Duodenal mucosa (tissue), 2 donors: ENCODE measurements around the gene ARMH3.

ENCODE experiments used
- H3K27ac ChIP-seq: one replicate; pipeline ENCODE4 v1.7.0; 2013; ENCODE audit warnings: low read depth, low read length
- H3K27me3 ChIP-seq, 2 donors: one replicate each; pipeline ENCODE4 v1.7.0; 2013; ENCODE audit warnings: low read length in 2 of 2, control low read depth in 1 of 2; ENCODE audit not compliant: insufficient read depth in 2 of 2, control insufficient read depth in 1 of 2
- H3K36me3 ChIP-seq, 2 donors: one replicate each; pipeline ENCODE4 v1.7.0; 2013; ENCODE audit warnings: low read length in 2 of 2, control low read depth in 1 of 2; ENCODE audit not compliant: insufficient read depth in 2 of 2, control insufficient read depth in 1 of 2
- H3K4me1 ChIP-seq, 2 donors: one replicate each; pipeline ENCODE4 v1.7.0; 2013; ENCODE audit warnings: low read length in 2 of 2, control low read depth in 1 of 2; ENCODE audit not compliant: insufficient read depth in 2 of 2, control insufficient read depth in 1 of 2
- H3K4me3 ChIP-seq, 2 donors: one replicate each; pipeline ENCODE4 v1.7.0; 2013; ENCODE audit warnings: low read length in 2 of 2, low read depth in 1 of 2
- H3K9ac ChIP-seq, 2 donors: one replicate each; pipeline ENCODE4 v1.7.0; 2013; ENCODE audit warnings: low read length in 2 of 2, low read depth in 1 of 2
- H3K9me3 ChIP-seq, 2 donors: one replicate each; pipeline ENCODE4 v1.7.0; 2013; ENCODE audit warnings: low read length in 2 of 2, control low read depth in 1 of 2; ENCODE audit not compliant: control insufficient read depth in 1 of 2

Gene ARMH3

DNA sequence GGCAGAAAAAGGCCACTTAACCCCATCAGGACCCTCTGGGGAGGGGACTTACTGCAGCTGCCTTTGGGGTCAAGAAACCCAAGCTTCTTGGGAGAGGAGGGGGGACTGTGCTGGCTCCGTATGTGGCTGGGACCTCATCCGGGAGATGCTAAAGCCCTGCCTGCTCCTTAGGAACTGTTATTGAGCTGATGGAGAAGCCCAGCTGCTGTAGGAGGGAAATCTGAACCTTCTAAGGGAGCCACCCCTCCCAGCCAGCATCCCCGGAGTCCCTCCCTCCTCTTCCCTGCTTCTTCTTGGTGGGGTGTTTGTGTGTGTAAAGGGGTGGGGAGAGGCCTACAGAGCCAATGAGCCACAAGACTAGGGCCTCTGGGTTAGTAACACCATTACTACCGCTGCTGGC is 220.6 kb downstream of the ARMH3 start:
- Histone ChIP-seq H3K4me3 (no peak overlapping the region), H3K4me1 (peaks cover 14 to 21% of the 10 kb centered on the region in 2 donors), H3K9ac (no peak overlapping the region)

DNA sequence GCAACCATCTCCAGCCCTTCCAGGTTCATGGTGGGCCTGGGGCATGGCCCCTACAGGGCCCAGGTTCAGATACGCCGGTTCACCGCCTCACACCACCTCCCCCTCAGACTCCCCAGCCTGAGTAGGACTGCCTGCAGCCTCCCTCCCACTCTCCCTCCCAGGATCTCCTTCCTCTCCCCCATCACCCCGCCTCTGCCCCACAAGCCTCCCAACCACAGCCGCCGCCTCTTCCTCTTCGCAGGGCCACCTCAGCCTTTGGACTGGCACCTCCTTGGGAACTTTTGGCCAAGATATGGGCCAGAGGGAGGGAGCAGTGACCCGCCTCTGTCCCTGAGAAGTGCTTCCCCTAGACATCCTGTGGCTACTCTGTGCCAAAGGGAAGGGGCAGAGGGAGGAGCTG is 221.6 kb downstream of the ARMH3 start:
- H3K9ac ChIP-seq, result no peak overlapping the region
- H3K27ac ChIP-seq, result no peak overlapping the region
- H3K4me3 ChIP-seq, result no peak overlapping the region
- H3K36me3 ChIP-seq, result no peaks in the 10 kb centered on the region
- no peaks in the 10 kb centered on the region for H3K9me3 ChIP-seq
- H3K4me1 ChIP-seq, result peaks cover 15 to 25% of the 10 kb centered on the region in 2 donors
- no peaks in the 10 kb centered on the region for H3K27me3 ChIP-seq

More for the DNA sequence above, 220.6 kb downstream of the ARMH3 start:
- H3K27ac ChIP-seq, result no peak overlapping the region
- H3K9me3 ChIP-seq, result no peaks in the 10 kb centered on the region
- no peaks in the 10 kb centered on the region for H3K36me3 ChIP-seq
- no peaks in the 10 kb centered on the region for H3K27me3 ChIP-seq

DNA sequence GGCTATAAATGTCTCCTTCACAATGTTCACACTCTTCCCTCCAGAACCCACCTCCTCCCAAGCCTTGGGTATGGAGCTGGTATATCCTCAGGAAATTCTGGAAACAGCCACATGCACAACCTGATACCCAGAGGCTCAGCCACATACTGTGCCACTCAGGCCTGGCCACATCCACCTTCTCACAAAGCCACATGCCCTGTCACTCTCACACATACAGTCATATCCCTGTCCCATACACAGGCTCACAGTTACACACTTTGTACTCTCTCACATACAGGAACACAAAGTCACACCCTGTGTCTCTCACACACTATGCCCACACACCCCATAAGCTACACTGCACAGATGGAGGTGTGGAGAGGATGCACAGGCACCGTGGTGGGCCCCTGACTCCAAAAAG is 222.5 kb downstream of the ARMH3 start:
- Histone ChIP-seq H3K27me3 (no peaks in the 10 kb centered on the region), H3K9ac (no peak overlapping the region), H3K4me3 (no peak overlapping the region), H3K27ac (no peak overlapping the region), H3K4me1 (peaks cover 15 to 25% of the 10 kb centered on the region in 2 donors), H3K36me3 (no peaks in the 10 kb centered on the region), H3K9me3 (no peaks in the 10 kb centered on the region)

DNA sequence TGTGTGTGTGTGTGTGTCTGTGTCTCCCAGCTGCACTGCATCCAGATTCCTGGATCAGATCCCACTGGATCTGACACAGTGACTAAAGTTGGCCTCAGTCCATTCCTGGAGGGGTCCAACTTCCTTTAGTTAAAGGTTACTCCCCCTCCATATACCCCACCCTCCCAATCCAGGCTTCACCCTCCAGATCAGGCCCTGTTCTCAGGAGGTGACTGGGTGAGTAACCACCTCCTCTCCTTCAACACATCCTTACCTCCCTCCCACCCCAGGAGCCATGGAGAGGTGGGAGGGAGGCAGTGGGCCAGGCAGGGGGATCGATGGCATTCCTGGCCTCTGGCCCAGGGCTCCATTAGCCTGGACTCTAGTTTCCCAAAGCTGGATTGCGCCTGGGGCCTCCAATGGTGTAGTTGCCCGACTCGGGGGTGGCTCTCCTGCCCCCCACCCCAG is 223.6 kb downstream of the ARMH3 start:
- H3K4me3 ChIP-seq, result no peak overlapping the region
- peaks cover 15 to 25% of the 10 kb centered on the region in 2 donors for H3K4me1 ChIP-seq
- H3K27me3 ChIP-seq, result no peaks in the 10 kb centered on the region
- H3K9me3 ChIP-seq, result no peaks in the 10 kb centered on the region
- H3K9ac ChIP-seq, result no peak overlapping the region
- no peak overlapping the region for H3K27ac ChIP-seq
- peaks cover 0 to 6% of the 10 kb centered on the region in 2 donors for H3K36me3 ChIP-seq

DNA sequence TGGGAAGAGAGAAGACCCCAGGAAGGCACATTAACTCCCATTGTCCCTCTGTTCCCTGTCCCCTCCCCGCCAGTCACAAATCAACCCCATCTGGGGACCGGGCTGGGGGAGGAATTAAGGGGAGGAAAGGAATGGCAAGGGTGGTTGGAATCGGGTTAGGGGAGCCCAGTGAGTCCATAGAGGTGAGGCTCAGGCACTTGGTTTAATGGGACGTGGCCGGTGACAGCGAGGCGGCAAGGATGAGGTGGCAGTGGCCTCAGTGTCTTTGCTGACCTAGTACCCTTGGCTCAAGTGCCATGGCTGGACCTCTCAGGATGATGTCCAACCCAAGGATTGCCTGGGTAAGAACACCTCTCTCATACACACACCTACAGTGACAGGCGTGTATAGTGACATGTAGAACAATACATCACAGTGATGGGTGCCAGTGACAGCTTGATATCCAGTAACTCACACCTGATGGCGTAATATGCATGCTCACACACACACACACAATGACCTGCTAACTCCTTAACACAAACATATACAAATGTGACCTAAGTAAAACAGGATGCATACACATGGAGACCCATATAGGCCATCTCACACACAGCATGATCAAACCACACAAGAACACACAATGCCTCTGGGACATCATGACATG is 224.7 kb downstream of the ARMH3 start:
- Histone ChIP-seq H3K27ac (no peak overlapping the region), H3K36me3 (peaks cover 0 to 9% of the 10 kb centered on the region in 2 donors), H3K4me3 (peak overlapping the region; percentile 65 to 77), H3K9ac (peak overlapping the region; percentile 48 to 67), H3K9me3 (no peaks in the 10 kb centered on the region), H3K4me1 (peaks cover 15 to 25% of the 10 kb centered on the region in 2 donors), H3K27me3 (no peaks in the 10 kb centered on the region)

DNA sequence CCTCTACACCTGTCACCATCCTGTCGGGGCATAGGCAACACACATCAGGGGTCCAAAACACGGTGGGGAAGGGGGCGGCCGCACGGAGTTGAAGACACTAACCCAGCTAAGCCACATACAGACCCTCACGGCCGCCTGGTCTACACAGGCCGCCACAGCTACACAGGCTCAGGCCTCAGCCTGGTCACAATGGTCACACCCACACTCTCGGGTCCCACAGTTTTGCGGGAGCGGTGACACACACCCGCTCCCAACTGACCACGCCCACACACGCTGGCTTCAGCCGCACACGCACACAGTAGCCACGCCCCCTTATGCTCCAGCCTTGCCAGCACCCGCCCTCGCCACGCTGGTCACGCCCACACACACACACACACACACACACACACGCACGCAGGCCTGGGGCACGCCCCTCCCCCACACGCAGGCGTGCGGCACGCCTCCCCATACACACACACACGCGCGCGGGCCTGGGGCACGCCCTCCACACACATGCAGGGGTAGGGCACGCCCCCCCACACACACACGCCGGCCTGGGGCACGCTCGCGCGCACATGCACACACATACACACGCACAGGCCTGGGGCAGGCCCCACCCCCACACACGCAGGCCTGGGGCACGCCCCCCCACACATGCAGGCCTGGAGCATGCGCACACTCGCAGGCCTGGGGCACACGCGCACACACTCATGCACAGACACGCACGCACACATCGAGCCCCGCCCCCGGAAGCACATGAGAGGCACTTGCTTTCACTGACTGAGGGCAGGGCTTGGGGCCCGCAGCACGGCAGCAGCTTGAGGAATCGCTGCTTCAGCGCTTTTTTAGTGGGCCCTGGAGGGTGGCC is 225.4 kb downstream of the ARMH3 start:
- peaks cover 0 to 9% of the 10 kb centered on the region in 2 donors for H3K36me3 ChIP-seq
- H3K4me1 ChIP-seq, result peaks cover 15 to 25% of the 10 kb centered on the region in 2 donors
- H3K27ac ChIP-seq, result peak overlapping the region; percentile 35
- H3K4me3 ChIP-seq, result peak overlapping the region; percentile 65 to 77
- peak overlapping the region; percentile 48 to 67 for H3K9ac ChIP-seq
- no peaks in the 10 kb centered on the region for H3K9me3 ChIP-seq
- H3K27me3 ChIP-seq, result no peaks in the 10 kb centered on the region

DNA sequence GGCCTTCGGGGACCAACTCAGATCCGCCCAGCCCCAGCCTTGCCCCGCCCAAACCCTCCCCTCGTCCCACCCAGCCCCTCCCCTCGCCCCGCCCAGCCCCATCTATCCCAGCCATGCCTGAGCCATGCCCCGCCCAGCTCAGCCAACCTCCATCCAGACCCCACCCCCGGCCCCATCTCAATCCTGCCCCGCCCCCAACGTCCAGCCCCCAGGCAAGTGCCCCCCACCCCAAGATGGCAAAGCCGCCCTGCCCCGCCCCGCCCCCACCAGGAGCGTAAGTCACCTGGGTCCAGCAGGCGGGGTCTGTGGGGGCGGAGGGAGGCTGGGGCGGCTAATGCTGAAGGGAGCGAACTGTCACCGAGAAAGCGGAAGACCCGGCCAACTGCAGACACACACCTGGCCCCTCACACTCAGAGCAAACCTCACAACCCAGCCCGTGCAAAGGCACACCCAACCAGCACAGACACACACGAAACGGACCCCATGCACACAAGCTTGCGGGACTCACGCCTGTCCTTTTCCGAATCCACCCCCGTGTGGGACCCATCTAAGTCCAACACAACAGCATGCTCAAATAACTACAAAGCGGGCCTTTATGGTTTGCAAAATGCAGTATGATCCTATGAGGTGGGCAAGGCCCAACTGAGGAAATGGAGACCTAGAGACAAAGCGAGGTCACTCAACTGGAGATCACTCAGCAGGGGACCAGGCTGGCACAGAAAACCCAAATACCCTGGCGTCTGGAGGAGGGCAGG is 226.2 kb downstream of the ARMH3 start:
- Histone ChIP-seq H3K4me1 (peaks cover 15 to 23% of the 10 kb centered on the region in 2 donors), H3K4me3 (peak overlapping the region; percentile 65 to 77), H3K27me3 (no peaks in the 10 kb centered on the region), H3K36me3 (peaks cover 0 to 9% of the 10 kb centered on the region in 2 donors), H3K9me3 (no peaks in the 10 kb centered on the region), H3K9ac (peak overlapping the region in 1 of 2 donors; percentile 18), H3K27ac (no peak overlapping the region)

DNA sequence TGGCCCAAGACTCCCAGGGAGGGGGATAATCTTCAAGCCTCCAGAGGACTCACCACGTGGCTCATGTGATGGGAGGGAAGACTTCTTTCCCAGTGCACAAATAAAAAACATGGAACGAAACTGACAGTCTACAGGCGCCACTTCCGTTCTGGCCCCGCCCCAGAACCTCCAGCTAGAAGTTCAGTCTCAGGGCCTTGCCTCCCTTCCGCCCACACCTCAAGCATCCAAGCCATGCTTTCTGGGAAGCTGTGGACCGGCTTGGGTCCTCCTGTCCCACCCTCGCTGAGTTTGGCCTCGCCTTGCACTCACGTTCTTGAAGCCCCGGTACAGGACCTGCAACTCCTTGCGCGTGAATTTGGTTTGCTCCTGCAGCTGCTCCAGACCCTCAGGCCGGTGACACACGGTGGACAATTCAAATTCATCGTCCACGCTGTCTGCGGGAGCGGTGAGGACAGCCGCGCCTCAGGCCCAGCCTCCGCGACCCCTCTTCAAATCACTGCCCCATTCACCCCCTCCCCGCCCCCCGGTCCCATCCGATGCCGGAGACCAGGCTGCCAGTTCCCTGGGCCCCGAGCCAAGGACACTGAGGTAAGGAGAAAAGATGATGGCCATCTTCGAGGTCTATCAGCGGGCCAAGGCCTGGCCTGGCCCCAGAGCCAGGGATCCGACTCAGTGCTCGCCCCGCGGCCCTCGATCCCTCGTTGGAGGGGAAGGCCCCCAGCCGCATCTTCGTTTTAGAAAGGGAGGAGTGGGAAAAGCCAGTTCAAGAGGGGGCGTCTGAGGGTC is 227.0 kb downstream of the ARMH3 start:
- peaks cover 0 to 9% of the 10 kb centered on the region in 2 donors for H3K36me3 ChIP-seq
- H3K4me1 ChIP-seq, result peaks cover 15 to 20% of the 10 kb centered on the region in 2 donors
- H3K4me3 ChIP-seq, result no peak overlapping the region
- no peaks in the 10 kb centered on the region for H3K9me3 ChIP-seq
- no peak overlapping the region for H3K27ac ChIP-seq
- no peak overlapping the region for H3K9ac ChIP-seq
- H3K27me3 ChIP-seq, result no peaks in the 10 kb centered on the region

DNA sequence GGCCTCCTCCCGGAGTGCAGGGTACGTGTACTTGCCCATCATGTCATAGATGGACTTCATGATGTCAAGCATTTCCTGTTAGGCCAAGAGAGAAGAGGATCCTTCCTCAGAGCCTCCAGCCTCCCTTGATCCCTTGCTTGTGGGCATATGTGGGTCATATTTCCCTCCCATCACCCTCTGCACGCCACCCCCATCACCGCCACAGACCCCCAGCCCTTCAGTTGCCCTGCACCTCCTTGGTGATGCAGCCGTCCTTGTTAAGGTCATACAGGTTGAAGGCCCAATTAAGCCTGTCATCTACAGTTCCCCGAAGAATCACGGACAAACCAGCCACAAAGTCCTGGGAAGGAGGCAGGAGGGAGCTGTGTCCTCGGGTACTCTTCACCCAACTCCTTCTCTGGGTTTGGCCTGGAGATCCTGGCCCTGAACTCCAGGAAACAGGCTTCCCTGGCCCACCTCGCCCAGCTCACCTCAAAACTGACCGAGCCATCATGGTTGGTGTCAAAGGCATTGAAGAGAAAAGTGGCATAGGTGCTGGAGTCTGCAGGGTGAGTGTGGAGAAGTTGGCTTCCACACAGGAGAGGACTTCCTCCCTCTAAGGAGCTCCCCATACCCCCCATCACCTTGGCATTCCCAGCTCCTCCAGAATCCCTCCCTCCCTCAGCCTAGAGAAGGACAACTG is 227.9 kb downstream of the ARMH3 start:
- Histone ChIP-seq H3K4me3 (no peak overlapping the region), H3K9me3 (no peaks in the 10 kb centered on the region), H3K27ac (no peak overlapping the region), H3K36me3 (peaks cover 0 to 9% of the 10 kb centered on the region in 2 donors), H3K4me1 (peaks cover 15 to 20% of the 10 kb centered on the region in 2 donors), H3K9ac (no peak overlapping the region), H3K27me3 (no peaks in the 10 kb centered on the region)
